H9 (cell line): ENCODE data around the gene PHLDA3. TPM values are rescaled to one million over a fixed set of nuclear protein-coding genes. Genes with fewer than 3 reads are reported as not detected.

Experiments used
- DNase-seq: peaks from one replicate; pipeline ENCODE4 v3.0.0-alpha.2; 2017
- H2AFZ ChIP-seq: one replicate; pipeline ENCODE4 v1.6.1; 2013; ENCODE audit warnings: mild to moderate bottlenecking, low read length, control low read depth, moderate library complexity
- H2AK5ac ChIP-seq: 2 replicates; pipeline ENCODE4 v1.6.1; 2013; ENCODE audit warnings: low read length, control low read depth, mixed read lengths; ENCODE audit not compliant: insufficient read length
- H2BK120ac ChIP-seq: one replicate; pipeline ENCODE4 v1.6.1; 2013; ENCODE audit warnings: low read depth, mild to moderate bottlenecking, low read length, control low read depth, inconsistent platforms; ENCODE audit not compliant: poor library complexity, severe bottlenecking
- H2BK12ac ChIP-seq: 2 replicates; pipeline ENCODE4 v1.6.1; 2013; ENCODE audit warnings: low read length, control low read depth, mixed read lengths, low read depth; ENCODE audit not compliant: insufficient read length
- H2BK15ac ChIP-seq: 2 replicates; pipeline ENCODE4 v1.6.1; 2013; ENCODE audit warnings: low read depth, low read length, control low read depth
- H2BK20ac ChIP-seq: one replicate; pipeline ENCODE4 v1.6.1; 2013; ENCODE audit warnings: low read depth, mild to moderate bottlenecking, low read length, control low read depth, inconsistent platforms; ENCODE audit not compliant: poor library complexity, severe bottlenecking
- H2BK5ac ChIP-seq: 2 replicates; pipeline ENCODE4 v1.6.1; 2013; ENCODE audit warnings: low read length, control low read depth, mixed read lengths; ENCODE audit not compliant: insufficient read length
- H3K14ac ChIP-seq: 2 replicates; pipeline ENCODE4 v1.6.1; 2013; ENCODE audit warnings: low read length, control low read depth; ENCODE audit not compliant: insufficient read depth
- H3K18ac ChIP-seq: 2 replicates; pipeline ENCODE4 v1.6.1; 2013; ENCODE audit warnings: low read depth, mild to moderate bottlenecking, mixed read lengths, low read length, control low read depth; ENCODE audit not compliant: insufficient read length
- H3K23ac ChIP-seq: 2 replicates; pipeline ENCODE4 v1.6.1; 2013; ENCODE audit warnings: low read length, control low read depth, mixed read lengths, low read depth; ENCODE audit not compliant: insufficient read length
- H3K23me2 ChIP-seq: 2 replicates; pipeline ENCODE4 v1.6.1; 2013; ENCODE audit warnings: low read depth, mild to moderate bottlenecking, mixed read lengths, low read length, control low read depth; ENCODE audit not compliant: insufficient read length, poor library complexity, severe bottlenecking
- H3K27ac ChIP-seq: 2 replicates; pipeline ENCODE4 v1.5.1; 2013; ENCODE audit warnings: low read length, control low read depth, mixed read lengths, low read depth; ENCODE audit not compliant: insufficient read length
- H3K27me3 ChIP-seq: 2 replicates; pipeline ENCODE4 v1.6.1; 2013; ENCODE audit warnings: low read length, control low read depth, inconsistent platforms; ENCODE audit not compliant: insufficient read depth
- H3K4ac ChIP-seq: 2 replicates; pipeline ENCODE4 v1.6.1; 2013; ENCODE audit warnings: low read depth, mild to moderate bottlenecking, control low read depth, inconsistent platforms, low read length, moderate library complexity
- H3K4me1 ChIP-seq: 2 replicates; pipeline ENCODE4 v1.6.1; 2013; ENCODE audit warnings: low read length, control low read depth, inconsistent platforms; ENCODE audit not compliant: insufficient read depth
- H3K4me2 ChIP-seq: 2 replicates; pipeline ENCODE4 v1.6.1; 2013; ENCODE audit warnings: low read length, control low read depth, mixed read lengths; ENCODE audit not compliant: insufficient read length, insufficient read depth
- H3K56ac ChIP-seq: 2 replicates; pipeline ENCODE4 v1.6.1; 2013; ENCODE audit warnings: low read depth, mild to moderate bottlenecking, mixed read lengths, low read length, control low read depth; ENCODE audit not compliant: insufficient read length
- H3K79me1 ChIP-seq: 2 replicates; pipeline ENCODE4 v1.6.1; 2013; ENCODE audit warnings: low read depth, mild to moderate bottlenecking, moderate library complexity, low read length, control low read depth, inconsistent platforms; ENCODE audit not compliant: insufficient read depth, poor library complexity, severe bottlenecking
- H3K79me2 ChIP-seq: 2 replicates; pipeline ENCODE4 v1.6.1; 2013; ENCODE audit warnings: low read length, control low read depth, inconsistent platforms; ENCODE audit not compliant: insufficient read depth
- H3K9ac ChIP-seq: 2 replicates; pipeline ENCODE4 v1.6.1; 2013; ENCODE audit warnings: low read length, control low read depth, mixed read lengths; ENCODE audit not compliant: insufficient read length; ENCODE audit errors: extremely low read depth
- H3K9me3 ChIP-seq: one replicate; pipeline ENCODE4 v1.6.1; 2013; ENCODE audit warnings: low read depth, low read length, inconsistent platforms; ENCODE audit not compliant: control insufficient read depth
- H3T11ph ChIP-seq: one replicate; pipeline ENCODE4 v1.6.1; 2013; ENCODE audit warnings: mild to moderate bottlenecking, low read length, control low read depth, inconsistent platforms
- H4K20me1 ChIP-seq: one replicate; pipeline ENCODE4 v1.6.1; 2013; ENCODE audit not compliant: control insufficient read depth, insufficient read length, insufficient read depth
- H4K5ac ChIP-seq: 2 replicates; pipeline ENCODE4 v1.6.1; 2013; ENCODE audit warnings: low read depth, mild to moderate bottlenecking, mixed read lengths, low read length, control low read depth; ENCODE audit not compliant: insufficient read length
- H4K8ac ChIP-seq: replicated peaks from 2 replicates; pipeline ENCODE4 v1.6.1; 2013; ENCODE audit warnings: low read length, control low read depth, mixed read lengths, low read depth; ENCODE audit not compliant: insufficient read length
- H4K91ac ChIP-seq: 2 replicates; pipeline ENCODE4 v1.6.1; 2013; ENCODE audit warnings: low read depth, mild to moderate bottlenecking, moderate library complexity, mixed read lengths, low read length, control low read depth; ENCODE audit not compliant: insufficient read length
- H3K27ac Mint-ChIP-seq, 3 experiments: 2 replicates in 2 of 3; 3 replicates in 1 of 3; pipeline ENCODE4 v1.8.0; 2020 to 2021; ENCODE audit warnings: mixed read lengths in 3 of 3, mild to moderate bottlenecking in 1 of 3, moderate library complexity in 1 of 3
- H3K27me3 Mint-ChIP-seq: 2 replicates; pipeline ENCODE4 v1.8.0; 2021; ENCODE audit warnings: low read depth, mild to moderate bottlenecking, moderate library complexity, mixed read lengths
- H3K36me3 Mint-ChIP-seq, 3 experiments: 2 replicates in 2 of 3; 3 replicates in 1 of 3; pipeline ENCODE4 v1.8.0; 2020 to 2021; ENCODE audit warnings: low read depth in 3 of 3, mixed read lengths in 3 of 3; ENCODE audit not compliant: insufficient read depth in 1 of 3
- H3K4me1 Mint-ChIP-seq, 2 experiments: 2 replicates each; pipeline ENCODE4 v1.8.0; 2020; ENCODE audit warnings: mixed read lengths in 2 of 2
- H3K4me3 Mint-ChIP-seq, 2 experiments: 2 replicates in 1 of 2; 3 replicates in 1 of 2; pipeline ENCODE4 v1.8.0; 2020 to 2021; ENCODE audit warnings: mild to moderate bottlenecking in 2 of 2, mixed read lengths in 2 of 2, moderate library complexity in 1 of 2
- H3K9me3 Mint-ChIP-seq, 2 experiments: 2 replicates in 1 of 2; 3 replicates in 1 of 2; pipeline ENCODE4 v1.8.0; 2020; ENCODE audit warnings: mild to moderate bottlenecking in 2 of 2, mixed read lengths in 2 of 2, moderate library complexity in 1 of 2
- CTCF ChIP-seq: fragments of 200-600 bp; sonication (generic); conservative IDR thresholded peaks from 3 replicates; pipeline ENCODE4 v1.8.0; 2021; ENCODE audit warnings: antibody characterized with exemption, mild to moderate bottlenecking
- WGBS: extraction: QIAGEN DNeasy Blood & Tissue Kit; methylation state at CpG from one replicate; pipeline ENCODE4 v1.1.7; 2013; ENCODE audit warnings: missing lambda C conversion rate, low lambda C conversion rate, mixed read lengths; ENCODE audit not compliant: insufficient read length; ENCODE audit errors: extremely low coverage; 5-methylcytosine and 5-hydroxymethylcytosine counted together
- total RNA-seq: library from RNA; stranded (reverse); gene quantifications from 2 replicates; pipeline ENCODE4 v1.2.1, GENCODE V29; 2021

PHLDA3 gene
- total RNA-seq, 1 experiment from 2014 or later: 53.9 TPM

DNA sequence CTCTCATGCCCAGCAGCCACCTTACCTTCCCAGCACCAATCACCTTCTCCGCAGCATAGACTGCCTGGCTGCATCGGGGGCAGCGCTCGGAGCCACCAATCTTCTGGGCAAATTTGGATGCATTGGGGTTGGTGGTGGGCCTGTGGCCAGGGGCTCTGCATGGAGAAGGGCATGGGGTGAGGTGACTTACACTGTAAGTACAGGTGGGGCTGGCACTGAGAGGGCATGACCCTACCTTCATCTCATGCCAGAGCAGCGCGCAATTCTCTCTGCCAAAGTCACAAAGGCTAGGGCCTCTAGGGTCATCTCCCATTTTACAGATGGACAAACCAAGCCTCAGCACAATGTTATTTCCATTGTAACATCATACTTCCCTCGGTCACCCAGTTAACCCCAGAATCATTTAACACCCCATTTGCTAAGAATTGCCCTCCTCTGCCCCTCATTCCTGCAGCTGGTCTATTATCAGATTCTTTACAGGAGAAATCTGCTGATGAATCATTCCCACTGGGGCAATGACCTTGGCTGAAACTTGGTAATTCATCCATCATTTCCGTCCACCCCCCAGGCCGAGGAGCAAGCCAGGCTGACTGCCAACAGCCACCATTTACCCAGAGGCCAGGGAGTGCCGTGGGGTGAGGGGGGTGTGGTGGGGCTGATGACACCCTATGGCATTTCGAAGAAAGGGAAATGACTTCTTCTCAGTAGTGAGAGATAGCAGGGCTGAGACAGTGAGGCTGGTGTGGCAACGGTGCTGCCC is 20.0 kb upstream of the PHLDA3 start:
- H3K4me2 ChIP-seq: no peak overlapping the region
- no peaks in the 10 kb centered on the region for H3K9me3 ChIP-seq
- no peak overlapping the region for H2BK120ac ChIP-seq
- H3K27me3 ChIP-seq: no peaks in the 10 kb centered on the region
- TF ChIP-seq CTCF: no peak
- Mint-ChIP-seq H3K4me3 (no peak overlapping the region), H3K27me3 (no peaks in the 10 kb centered on the region; the same call in 1 of the 2 replicates), H3K27ac (peak overlapping the region in 1 of 3 experiments; percentile 66; a peak in 2 of 7 replicates), H3K4me1 (peaks cover 9 to 11% of the 10 kb centered on the region in 2 experiments), H3K36me3 (peaks cover 0 to 4% (median 0%) of the 10 kb centered on the region in 3 experiments; a peak in 2 of 7 replicates), H3K9me3 (peaks cover 3 to 5% of the 10 kb centered on the region in 2 experiments; a peak in 3 of 5 replicates)
- H2BK15ac ChIP-seq: no peak overlapping the region
- no peaks in the 10 kb centered on the region for H3K4me1 ChIP-seq
- H3K14ac ChIP-seq: no peak overlapping the region
- H3K18ac ChIP-seq: no peak overlapping the region
- no peak overlapping the region for H3K9ac ChIP-seq
- no peak overlapping the region for H3K23ac ChIP-seq
- no peak overlapping the region for H2BK5ac ChIP-seq
- no peak overlapping the region for H4K91ac ChIP-seq
- H4K5ac ChIP-seq: no peak overlapping the region
- H4K20me1 ChIP-seq: no peaks in the 10 kb centered on the region
- no peak overlapping the region for H3K27ac ChIP-seq
- no peak overlapping the region for H2BK20ac ChIP-seq
- no peaks in the 10 kb centered on the region for H3K23me2 ChIP-seq
- H2BK12ac ChIP-seq: no peak overlapping the region
- no peaks in the 10 kb centered on the region for H3K79me2 ChIP-seq
- WGBS: no CpG with 5 or more reads among the region's 12 CpGs
- H3K4ac ChIP-seq: no peak overlapping the region
- H2AK5ac ChIP-seq: no peak overlapping the region
- no peak overlapping the region for H3T11ph ChIP-seq
- H2AFZ ChIP-seq: no peak overlapping the region
- no peaks in the 10 kb centered on the region for H3K79me1 ChIP-seq
- no peak overlapping the region for H3K56ac ChIP-seq
- DNase-seq: no peak
- H4K8ac ChIP-seq: no peak overlapping the region
